ENCODE measurements around the gene PIK3R1.
A peak's percentile ranks its signal among the peaks of the same experiment; 100 is the strongest.

PIK3R1 gene

GRCh38 chr5:68240771-68241170, 25.2 kb downstream of the PIK3R1 start:
- peaks cover 35% of the 10 kb centered on the region for H3K4me1 ChIP-seq (ENCODE audit: control insufficient read depth, low read length)
- no peaks in the 10 kb centered on the region for H3K27me3 ChIP-seq (ENCODE audit: control insufficient read depth, low read length)
- TF ChIP-seq CTCF (IDR thresholded peaks at IDR 0.05; ENCODE audit: low read depth, low read length, poor library complexity, severe bottlenecking) (no peak), EZH2phosphoT487 (IDR thresholded peaks at IDR 0.05; ENCODE audit: borderline replicate concordance, low read length) (no peak)
- H3K27ac ChIP-seq (ENCODE audit: low read depth, low read length) = no peak overlapping the region
- H3K79me2 ChIP-seq (ENCODE audit: control insufficient read depth, low read length) = peaks cover 60% of the 10 kb centered on the region
- no peaks in the 10 kb centered on the region for H3K9me3 ChIP-seq (ENCODE audit: control insufficient read depth, insufficient read depth, low read length)
- peaks cover 5% of the 10 kb centered on the region; the same call in 1 of the 2 replicates for H4K20me1 ChIP-seq (ENCODE audit: control insufficient read depth, insufficient read depth, low read depth, low read length)
- peaks cover 4% of the 10 kb centered on the region for H3K36me3 ChIP-seq (ENCODE audit: control insufficient read depth, low read length)
- no peaks in the 10 kb centered on the region for H3K9me2 ChIP-seq (replicated peaks; ENCODE audit: control insufficient read depth, low read length)
- H3K4me3 ChIP-seq (ENCODE audit: low read length) = no peak overlapping the region
- H3F3A ChIP-seq (ENCODE audit: control insufficient read depth, insufficient read depth) = no peaks in the 10 kb centered on the region
- 0 out of 2 replicates have a peak overlapping the region, but pooled peaks have one; percentile 8 for H3K4me2 ChIP-seq (ENCODE audit: low read length)

GRCh38 chr5:68242743-68243142, 27.2 kb downstream of the PIK3R1 start:
- H3K4me2 ChIP-seq (ENCODE audit: low read length) = no peak overlapping the region
- peaks cover 34% of the 10 kb centered on the region for H3K4me1 ChIP-seq (ENCODE audit: control insufficient read depth, low read length)
- H3K27ac ChIP-seq (ENCODE audit: low read depth, low read length) = no peak overlapping the region

GRCh38 chr5:68243251-68243650, 27.7 kb downstream of the PIK3R1 start:
- H4K20me1 ChIP-seq (ENCODE audit: control insufficient read depth, insufficient read depth, low read depth, low read length) = peaks cover 5% of the 10 kb centered on the region; the same call in 1 of the 2 replicates
- no peaks in the 10 kb centered on the region for H3K9me3 ChIP-seq (ENCODE audit: control insufficient read depth, insufficient read depth, low read length)
- peaks cover 29% of the 10 kb centered on the region for H3K4me1 ChIP-seq (ENCODE audit: control insufficient read depth, low read length)
- no peak overlapping the region for H3K27ac ChIP-seq (ENCODE audit: low read depth, low read length)
- no peaks in the 10 kb centered on the region for H3F3A ChIP-seq (ENCODE audit: control insufficient read depth, insufficient read depth)
- H3K27me3 ChIP-seq (ENCODE audit: control insufficient read depth, low read length) = no peaks in the 10 kb centered on the region
- no peaks in the 10 kb centered on the region for H3K9me2 ChIP-seq (replicated peaks; ENCODE audit: control insufficient read depth, low read length)
- TF ChIP-seq EZH2phosphoT487 (IDR thresholded peaks at IDR 0.05; ENCODE audit: borderline replicate concordance, low read length) (no peak), CTCF (IDR thresholded peaks at IDR 0.05; ENCODE audit: low read depth, low read length, poor library complexity, severe bottlenecking) (no peak)
- H3K36me3 ChIP-seq (ENCODE audit: control insufficient read depth, low read length) = peaks cover 4% of the 10 kb centered on the region
- H3K79me2 ChIP-seq (ENCODE audit: control insufficient read depth, low read length) = peaks cover 60% of the 10 kb centered on the region
- no peak overlapping the region for H3K4me3 ChIP-seq (ENCODE audit: low read length)
- H3K4me2 ChIP-seq (ENCODE audit: low read length) = no peak overlapping the region

More at GRCh38 chr5:68242743-68243142, 27.2 kb downstream of the PIK3R1 start:
- H4K20me1 ChIP-seq (ENCODE audit: control insufficient read depth, insufficient read depth, low read depth, low read length) = peaks cover 5% of the 10 kb centered on the region; the same call in 1 of the 2 replicates
- peaks cover 61% of the 10 kb centered on the region for H3K79me2 ChIP-seq (ENCODE audit: control insufficient read depth, low read length)
- no peaks in the 10 kb centered on the region for H3K9me3 ChIP-seq (ENCODE audit: control insufficient read depth, insufficient read depth, low read length)
- H3K4me3 ChIP-seq (ENCODE audit: low read length) = no peak overlapping the region
- TF ChIP-seq EZH2phosphoT487 (IDR thresholded peaks at IDR 0.05; ENCODE audit: borderline replicate concordance, low read length) (no peak), CTCF (IDR thresholded peaks at IDR 0.05; ENCODE audit: low read depth, low read length, poor library complexity, severe bottlenecking) (no peak)
- H3K36me3 ChIP-seq (ENCODE audit: control insufficient read depth, low read length) = peaks cover 4% of the 10 kb centered on the region
- no peaks in the 10 kb centered on the region for H3F3A ChIP-seq (ENCODE audit: control insufficient read depth, insufficient read depth)
- H3K27me3 ChIP-seq (ENCODE audit: control insufficient read depth, low read length) = no peaks in the 10 kb centered on the region
- no peaks in the 10 kb centered on the region for H3K9me2 ChIP-seq (replicated peaks; ENCODE audit: control insufficient read depth, low read length)
